ENCODE results near the gene FRAS1.

- TF ChIP-seq CTCF (conservative IDR thresholded peaks at IDR 0.05; ENCODE audit: low read depth, low read length) (no peak), EZH2 (IDR thresholded peaks at IDR 0.05; ENCODE audit: low read length, unreplicated experiment) (no peak)
Observed at GRCh38 chr4:78476108-78476704, 419.1 kb downstream of the FRAS1 start.

Measured in PC-3 (cell line).